HepG2 (cell line): ENCODE measurements around the gene GPR25. TPM values are rescaled to one million over a fixed set of nuclear protein-coding genes. Genes with fewer than 3 reads are reported as not detected.

ENCODE experiments used
- ADNP ChIP-seq: sonication (generic); formaldehyde crosslinking; IDR thresholded peaks from 2 replicates; pipeline ENCODE4 v1.4.0; 2020; ENCODE audit warnings: missing genetic modification reagents
- ARID5B ChIP-seq: IDR thresholded peaks from 2 replicates; pipeline ENCODE4 v1.4.0; 2020; ENCODE audit warnings: mild to moderate bottlenecking, missing genetic modification reagents
- EED ChIP-seq: sonication (generic); formaldehyde crosslinking; IDR thresholded peaks from 2 replicates; pipeline ENCODE4 v1.5.0; 2020; ENCODE audit warnings: mild to moderate bottlenecking, missing genetic modification reagents
- FOXA3 ChIP-seq: IDR thresholded peaks from 2 replicates; pipeline ENCODE4 v1.6.1; 2016; ENCODE audit warnings: missing genetic modification reagents, missing compliant biosample characterization
- HDAC2 ChIP-seq: sonication (generic); formaldehyde crosslinking; IDR thresholded peaks from 2 replicates; pipeline ENCODE4 v1.4.0; 2020; ENCODE audit warnings: missing genetic modification reagents
- HOXA3 ChIP-seq: sonication (generic); formaldehyde crosslinking; IDR thresholded peaks from 2 replicates; pipeline ENCODE4 v1.5.0; 2020; ENCODE audit warnings: missing genetic modification reagents
- JUND ChIP-seq: sonication (generic); formaldehyde crosslinking; IDR thresholded peaks from 2 replicates; pipeline ENCODE4 v1.8.0; 2022; ENCODE audit warnings: mild to moderate bottlenecking, missing genetic modification reagents
- LBX2 ChIP-seq: sonication (generic); formaldehyde crosslinking; IDR thresholded peaks from 2 replicates; pipeline ENCODE4 v1.5.0; 2020; ENCODE audit warnings: missing genetic modification reagents, mild to moderate bottlenecking, borderline replicate concordance
- MAF1 ChIP-seq: sonication (generic); formaldehyde crosslinking; IDR thresholded peaks from 2 replicates; pipeline ENCODE4 v1.5.0; 2020; ENCODE audit warnings: missing genetic modification reagents, borderline replicate concordance
- TFDP2 ChIP-seq: sonication (generic); formaldehyde crosslinking; IDR thresholded peaks from 2 replicates; pipeline ENCODE4 v1.4.0; 2020; ENCODE audit warnings: missing genetic modification reagents
- YEATS4 ChIP-seq: sonication (generic); formaldehyde crosslinking; IDR thresholded peaks from 2 replicates; pipeline ENCODE4 v1.4.0; 2020; ENCODE audit warnings: missing genetic modification reagents, borderline replicate concordance
- ZNF343 ChIP-seq: sonication (generic); formaldehyde crosslinking; IDR thresholded peaks from 2 replicates; pipeline ENCODE4 v1.4.0; 2020; ENCODE audit warnings: mild to moderate bottlenecking, missing genetic modification reagents
- ZNF564 ChIP-seq: sonication (generic); formaldehyde crosslinking; IDR thresholded peaks from 2 replicates; pipeline ENCODE4 v1.8.1; 2023; ENCODE audit warnings: mild to moderate bottlenecking, missing genetic modification reagents
- ZNF597 ChIP-seq: sonication (generic); formaldehyde crosslinking; IDR thresholded peaks from 2 replicates; pipeline ENCODE4 v1.5.0; 2020; ENCODE audit warnings: missing genetic modification reagents
- polyA plus RNA-seq, 8 experiments: library from polyadenylated mRNA; depleted of rRNA in 3 of 8; stranded (reverse) in 7 of 8; unstranded in 1 of 8; fragments of >200 nt; fragmentation: Illumina TruSeq in 4 of 8; extraction: Trizol in 4 of 8; gene quantifications; 2 replicates each; pipeline versions ENCODE4 v1.2.1 to v1.2.3, GENCODE V29; 2011 to 2016; ENCODE audit warnings: low read depth in 4 of 8, missing spikeins in 1 of 8, mixed read lengths in 1 of 8; ENCODE audit not compliant: insufficient read depth in 1 of 8
- total RNA-seq, 5 experiments: library from RNA; depleted of rRNA; stranded (reverse); fragments of >200 nt; fragmentation: Illumina TruSeq; extraction: Trizol; gene quantifications; 2 replicates each; pipeline ENCODE4 v1.2.3, GENCODE V29; 2016; ENCODE audit warnings: low read depth in 1 of 5
- TF ChIP-seq, protein P1 (sequence below): IDR thresholded peaks from 2 replicates; pipeline ENCODE4 v1.6.1; 2018; ENCODE audit warnings: missing genetic modification reagents, mild to moderate bottlenecking, missing compliant biosample characterization
- TF ChIP-seq, protein P2 (sequence below): IDR thresholded peaks from 2 replicates; pipeline ENCODE4 v1.6.1; 2016; ENCODE audit warnings: mild to moderate bottlenecking

Gene GPR25
- total and polyA plus RNA-seq, 2 of the 13 experiments (the other 11 are each of a cell fraction or from before 2014, with no cell fraction given): not detected

DNA sequence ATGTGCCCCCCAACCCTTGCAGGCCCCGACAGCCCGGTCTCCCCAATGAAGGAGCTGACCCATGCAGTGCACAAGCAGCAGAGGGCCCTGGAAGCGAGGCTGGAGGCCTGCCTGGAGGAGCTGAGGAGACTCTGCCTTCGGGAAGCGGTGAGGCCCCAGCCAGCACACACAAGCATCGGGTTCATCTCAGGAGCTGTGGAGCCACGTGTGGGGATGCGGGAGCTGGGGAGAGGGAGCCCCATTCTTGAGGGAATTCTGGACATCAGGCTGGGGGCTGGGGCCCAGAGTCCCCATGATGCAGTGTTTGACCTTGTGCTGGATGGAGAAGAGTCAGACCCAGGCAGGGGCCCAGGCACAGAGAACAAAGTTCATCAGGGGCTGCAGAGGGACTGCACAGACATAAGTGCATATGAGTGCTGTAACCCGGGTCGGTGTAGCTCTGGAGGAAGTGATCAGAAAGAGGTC is 26.7 kb downstream of the GPR25 start (continued):
- TF ChIP-seq EED (CRISPR knock-in tag) (no peak), JUND (CRISPR knock-in tag) (0 out of 2 replicates have a peak, but pooled peaks have one; percentile 22), ZNF597 (no peak), ZNF564 (CRISPR knock-in tag) (peak; percentile 84; the same call in 1 of the 2 replicates), HOXA3 (peak; percentile 61; the same call in 1 of the 2 replicates), YEATS4 (CRISPR knock-in tag) (peak; percentile 38), ZNF343 (peak; percentile 99), LBX2 (CRISPR knock-in tag) (no peak), ARID5B (CRISPR knock-in tag) (peak; percentile 64; the same call in 1 of the 2 replicates), TFDP2 (CRISPR knock-in tag) (0 out of 2 replicates have a peak, but pooled peaks have one; percentile 14), HDAC2 (CRISPR knock-in tag) (0 out of 2 replicates have a peak, but pooled peaks have one; percentile 40), ADNP (CRISPR knock-in tag) (0 out of 2 replicates have a peak, but pooled peaks have one; percentile 30), MAF1 (CRISPR knock-in tag) (no peak), FOXA3 (CRISPR knock-in tag) (0 out of 2 replicates have a peak, but pooled peaks have one; percentile 14)
- TF ChIP-seq, protein P1, sequence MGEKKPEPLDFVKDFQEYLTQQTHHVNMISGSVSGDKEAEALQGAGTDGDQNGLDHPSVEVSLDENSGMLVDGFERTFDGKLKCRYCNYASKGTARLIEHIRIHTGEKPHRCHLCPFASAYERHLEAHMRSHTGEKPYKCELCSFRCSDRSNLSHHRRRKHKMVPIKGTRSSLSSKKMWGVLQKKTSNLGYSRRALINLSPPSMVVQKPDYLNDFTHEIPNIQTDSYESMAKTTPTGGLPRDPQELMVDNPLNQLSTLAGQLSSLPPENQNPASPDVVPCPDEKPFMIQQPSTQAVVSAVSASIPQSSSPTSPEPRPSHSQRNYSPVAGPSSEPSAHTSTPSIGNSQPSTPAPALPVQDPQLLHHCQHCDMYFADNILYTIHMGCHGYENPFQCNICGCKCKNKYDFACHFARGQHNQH (CRISPR knock-in tag): 0 out of 2 replicates have a peak, but pooled peaks have one; percentile 37
- TF ChIP-seq, protein P2, sequence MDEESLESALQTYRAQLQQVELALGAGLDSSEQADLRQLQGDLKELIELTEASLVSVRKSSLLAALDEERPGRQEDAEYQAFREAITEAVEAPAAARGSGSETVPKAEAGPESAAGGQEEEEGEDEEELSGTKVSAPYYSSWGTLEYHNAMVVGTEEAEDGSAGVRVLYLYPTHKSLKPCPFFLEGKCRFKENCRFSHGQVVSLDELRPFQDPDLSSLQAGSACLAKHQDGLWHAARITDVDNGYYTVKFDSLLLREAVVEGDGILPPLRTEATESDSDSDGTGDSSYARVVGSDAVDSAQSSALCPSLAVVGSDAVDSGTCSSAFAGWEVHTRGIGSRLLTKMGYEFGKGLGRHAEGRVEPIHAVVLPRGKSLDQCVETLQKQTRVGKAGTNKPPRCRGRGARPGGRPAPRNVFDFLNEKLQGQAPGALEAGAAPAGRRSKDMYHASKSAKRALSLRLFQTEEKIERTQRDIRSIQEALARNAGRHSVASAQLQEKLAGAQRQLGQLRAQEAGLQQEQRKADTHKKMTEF (CRISPR knock-in tag): 0 out of 2 replicates have a peak, but pooled peaks have one; percentile 15
